K562 (cell line): Measurements from ENCODE around the gene SVIL.

ENCODE experiments used
- CHD4 ChIP-seq: fragments of 200-600 bp; sonication (generic); IDR thresholded peaks from 3 replicates; pipeline ENCODE4 v1.6.1; 2012; ENCODE audit warnings: low read depth, mild to moderate bottlenecking, mixed read lengths, low read length, inconsistent platforms; ENCODE audit not compliant: insufficient read depth, insufficient replicate concordance, poor library complexity, severe bottlenecking
- MEIS2 ChIP-seq: fragments of 450-650 bp; IDR thresholded peaks from 2 replicates; pipeline ENCODE4 v1.6.1; 2014; ENCODE audit warnings: mild to moderate bottlenecking; ENCODE audit not compliant: partially characterized antibody
- MXI1 ChIP-seq: IDR thresholded peaks from 2 replicates; pipeline ENCODE4 v1.6.1; 2011; ENCODE audit warnings: low read depth, mild to moderate bottlenecking, improper control_type of control experiment, low read length
- POLR2A ChIP-seq: fragments of 450-650 bp; conservative IDR thresholded peaks from 2 replicates; pipeline ENCODE4 v1.6.1; 2016
- TCF7L2 ChIP-seq: fragments of 150-350 bp; IDR thresholded peaks from 2 replicates; pipeline ENCODE4 v1.6.1; 2016; ENCODE audit warnings: low read depth, mild to moderate bottlenecking, low read length, moderate library complexity
- YY1 ChIP-seq, 3 experiments: IDR thresholded peaks; 2 replicates each; pipeline ENCODE4 v1.6.1; 2011; ENCODE audit warnings: low read length in 2 of 3, mild to moderate bottlenecking in 2 of 3, moderate library complexity in 2 of 3, borderline replicate concordance in 1 of 3, control low read depth in 1 of 3, low read depth in 1 of 3; ENCODE audit not compliant: insufficient read depth in 3 of 3, insufficient replicate concordance in 2 of 3, control insufficient read depth in 1 of 3, insufficient read length in 1 of 3; ENCODE audit errors: extremely low read depth in 1 of 3
- ZNF24 ChIP-seq: fragments of 450-650 bp; IDR thresholded peaks from 2 replicates; pipeline ENCODE4 v1.6.1; 2016
- ZNF589 ChIP-seq: fragments of 200-800 bp; sonication (Bioruptor generic); IDR thresholded peaks from 2 replicates; pipeline ENCODE4 v1.6.1; 2016; ENCODE audit warnings: low read depth, missing genetic modification characterization, missing compliant biosample characterization
- TF ChIP-seq, protein P1 (sequence below), 3 experiments: IDR thresholded peaks in 2 of 3; conservative IDR thresholded peaks in 1 of 3; 2 replicates each; pipeline ENCODE4 v1.5.1; 2011 to 2012; ENCODE audit warnings: low read length in 3 of 3, mild to moderate bottlenecking in 3 of 3, control low read depth in 2 of 3, improper control_type of control experiment in 1 of 3, inconsistent platforms in 1 of 3, low read depth in 1 of 3, mixed read lengths in 1 of 3, moderate library complexity in 1 of 3; ENCODE audit not compliant: insufficient read depth in 2 of 3
- TF ChIP-seq, protein P2 (sequence below): sonication (generic); formaldehyde crosslinking; IDR thresholded peaks from 2 replicates; pipeline ENCODE4 v1.8.0; 2022; ENCODE audit warnings: missing genetic modification reagents, mild to moderate bottlenecking, borderline replicate concordance
- TF ChIP-seq, protein P3 (sequence below): fragments of 450-650 bp; IDR thresholded peaks from 2 replicates; pipeline ENCODE4 v1.6.1; 2017; ENCODE audit warnings: mild to moderate bottlenecking, moderate library complexity

DNA sequence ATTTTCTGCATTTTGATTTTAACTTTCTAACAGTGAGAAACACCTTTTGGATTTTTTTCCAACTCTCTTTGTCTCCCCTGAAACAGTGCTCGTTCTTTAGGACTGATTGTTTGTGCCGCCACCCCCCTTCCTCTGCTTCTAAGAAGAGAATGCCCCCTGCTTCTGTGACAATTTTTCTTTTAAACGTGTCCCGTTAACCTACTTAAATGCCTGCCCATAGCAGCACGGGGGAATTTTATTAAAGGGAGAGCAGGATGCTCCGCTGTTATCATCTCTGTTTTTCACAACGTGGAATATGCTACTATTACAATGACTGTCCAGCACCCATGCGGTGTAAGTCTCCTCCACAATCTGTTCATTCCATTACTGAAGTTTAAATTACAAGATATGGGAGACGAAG is 67.8 kb downstream of the SVIL start:
- TF ChIP-seq TCF7L2 (no peak), ZNF589 (CRISPR knock-in tag) (no peak), MXI1 (no peak), YY1 (IDR thresholded peaks at IDR 0.05; ENCODE audit: borderline replicate concordance in 1 of 3, control insufficient read depth in 1 of 3, extremely low read depth in 1 of 3, insufficient read depth in 3 of 3, insufficient read length in 1 of 3, insufficient replicate concordance in 2 of 3, low read depth in 1 of 3, low read length in 2 of 3) (no peak), POLR2A (no peak), ZNF24 (no peak), CHD4 (no peak), MEIS2 (no peak)
- TF ChIP-seq, protein P1, sequence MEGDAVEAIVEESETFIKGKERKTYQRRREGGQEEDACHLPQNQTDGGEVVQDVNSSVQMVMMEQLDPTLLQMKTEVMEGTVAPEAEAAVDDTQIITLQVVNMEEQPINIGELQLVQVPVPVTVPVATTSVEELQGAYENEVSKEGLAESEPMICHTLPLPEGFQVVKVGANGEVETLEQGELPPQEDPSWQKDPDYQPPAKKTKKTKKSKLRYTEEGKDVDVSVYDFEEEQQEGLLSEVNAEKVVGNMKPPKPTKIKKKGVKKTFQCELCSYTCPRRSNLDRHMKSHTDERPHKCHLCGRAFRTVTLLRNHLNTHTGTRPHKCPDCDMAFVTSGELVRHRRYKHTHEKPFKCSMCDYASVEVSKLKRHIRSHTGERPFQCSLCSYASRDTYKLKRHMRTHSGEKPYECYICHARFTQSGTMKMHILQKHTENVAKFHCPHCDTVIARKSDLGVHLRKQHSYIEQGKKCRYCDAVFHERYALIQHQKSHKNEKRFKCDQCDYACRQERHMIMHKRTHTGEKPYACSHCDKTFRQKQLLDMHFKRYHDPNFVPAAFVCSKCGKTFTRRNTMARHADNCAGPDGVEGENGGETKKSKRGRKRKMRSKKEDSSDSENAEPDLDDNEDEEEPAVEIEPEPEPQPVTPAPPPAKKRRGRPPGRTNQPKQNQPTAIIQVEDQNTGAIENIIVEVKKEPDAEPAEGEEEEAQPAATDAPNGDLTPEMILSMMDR (IDR thresholded peaks at IDR 0.05 in 2 of 3, conservative IDR thresholded peaks at IDR 0.05 in 1 of 3; ENCODE audit: insufficient read depth in 2 of 3, low read depth in 1 of 3, low read length in 3 of 3) = no peak
- TF ChIP-seq, protein P2, sequence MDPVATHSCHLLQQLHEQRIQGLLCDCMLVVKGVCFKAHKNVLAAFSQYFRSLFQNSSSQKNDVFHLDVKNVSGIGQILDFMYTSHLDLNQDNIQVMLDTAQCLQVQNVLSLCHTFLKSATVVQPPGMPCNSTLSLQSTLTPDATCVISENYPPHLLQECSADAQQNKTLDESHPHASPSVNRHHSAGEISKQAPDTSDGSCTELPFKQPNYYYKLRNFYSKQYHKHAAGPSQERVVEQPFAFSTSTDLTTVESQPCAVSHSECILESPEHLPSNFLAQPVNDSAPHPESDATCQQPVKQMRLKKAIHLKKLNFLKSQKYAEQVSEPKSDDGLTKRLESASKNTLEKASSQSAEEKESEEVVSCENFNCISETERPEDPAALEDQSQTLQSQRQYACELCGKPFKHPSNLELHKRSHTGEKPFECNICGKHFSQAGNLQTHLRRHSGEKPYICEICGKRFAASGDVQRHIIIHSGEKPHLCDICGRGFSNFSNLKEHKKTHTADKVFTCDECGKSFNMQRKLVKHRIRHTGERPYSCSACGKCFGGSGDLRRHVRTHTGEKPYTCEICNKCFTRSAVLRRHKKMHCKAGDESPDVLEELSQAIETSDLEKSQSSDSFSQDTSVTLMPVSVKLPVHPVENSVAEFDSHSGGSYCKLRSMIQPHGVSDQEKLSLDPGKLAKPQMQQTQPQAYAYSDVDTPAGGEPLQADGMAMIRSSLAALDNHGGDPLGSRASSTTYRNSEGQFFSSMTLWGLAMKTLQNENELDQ (CRISPR knock-in tag) = no peak
- TF ChIP-seq, protein P3, sequence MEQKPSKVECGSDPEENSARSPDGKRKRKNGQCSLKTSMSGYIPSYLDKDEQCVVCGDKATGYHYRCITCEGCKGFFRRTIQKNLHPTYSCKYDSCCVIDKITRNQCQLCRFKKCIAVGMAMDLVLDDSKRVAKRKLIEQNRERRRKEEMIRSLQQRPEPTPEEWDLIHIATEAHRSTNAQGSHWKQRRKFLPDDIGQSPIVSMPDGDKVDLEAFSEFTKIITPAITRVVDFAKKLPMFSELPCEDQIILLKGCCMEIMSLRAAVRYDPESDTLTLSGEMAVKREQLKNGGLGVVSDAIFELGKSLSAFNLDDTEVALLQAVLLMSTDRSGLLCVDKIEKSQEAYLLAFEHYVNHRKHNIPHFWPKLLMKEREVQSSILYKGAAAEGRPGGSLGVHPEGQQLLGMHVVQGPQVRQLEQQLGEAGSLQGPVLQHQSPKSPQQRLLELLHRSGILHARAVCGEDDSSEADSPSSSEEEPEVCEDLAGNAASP = no peak
